ENCODE data around the gene GLRX2. TPM values are rescaled to one million over a fixed set of nuclear protein-coding genes. Genes with fewer than 3 reads are reported as not detected.
"Not testable (repeated sequence)": the region's sequence is repeated elsewhere in the genome, so short reads cannot be mapped to it uniquely, and the experiment has no call there.

GLRX2 gene
- total and polyA plus RNA-seq, 2 experiments from 2014 or later: 7.7 to 24.9 TPM

- peak; percentile 97 to 98 for DNase-seq (ENCODE audit: low read depth in 1 of 2, low spot score in 1 of 2)
- H3K36me3 ChIP-seq: peaks cover 3% of the 10 kb centered on the region
- H3K27me3 ChIP-seq: peaks cover 2% of the 10 kb centered on the region
- H3K9me3 ChIP-seq (ENCODE audit: low read depth): no peaks in the 10 kb centered on the region
- H3K4me1 ChIP-seq (ENCODE audit: low read depth): peaks cover 9% of the 10 kb centered on the region
- H3K27ac ChIP-seq: peak within 1 kb of the TSS; percentile 91
- TF ChIP-seq, protein P1, sequence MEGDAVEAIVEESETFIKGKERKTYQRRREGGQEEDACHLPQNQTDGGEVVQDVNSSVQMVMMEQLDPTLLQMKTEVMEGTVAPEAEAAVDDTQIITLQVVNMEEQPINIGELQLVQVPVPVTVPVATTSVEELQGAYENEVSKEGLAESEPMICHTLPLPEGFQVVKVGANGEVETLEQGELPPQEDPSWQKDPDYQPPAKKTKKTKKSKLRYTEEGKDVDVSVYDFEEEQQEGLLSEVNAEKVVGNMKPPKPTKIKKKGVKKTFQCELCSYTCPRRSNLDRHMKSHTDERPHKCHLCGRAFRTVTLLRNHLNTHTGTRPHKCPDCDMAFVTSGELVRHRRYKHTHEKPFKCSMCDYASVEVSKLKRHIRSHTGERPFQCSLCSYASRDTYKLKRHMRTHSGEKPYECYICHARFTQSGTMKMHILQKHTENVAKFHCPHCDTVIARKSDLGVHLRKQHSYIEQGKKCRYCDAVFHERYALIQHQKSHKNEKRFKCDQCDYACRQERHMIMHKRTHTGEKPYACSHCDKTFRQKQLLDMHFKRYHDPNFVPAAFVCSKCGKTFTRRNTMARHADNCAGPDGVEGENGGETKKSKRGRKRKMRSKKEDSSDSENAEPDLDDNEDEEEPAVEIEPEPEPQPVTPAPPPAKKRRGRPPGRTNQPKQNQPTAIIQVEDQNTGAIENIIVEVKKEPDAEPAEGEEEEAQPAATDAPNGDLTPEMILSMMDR (IDR thresholded peaks at IDR 0.05; ENCODE audit: low read depth, low read length): peak; percentile 87
- H3K4me3 ChIP-seq: peak within 1 kb of the TSS; percentile 63
Measured at GRCh38 chr1:193121616-193122593, 16.7 kb upstream of the GLRX2 start, which contains the start of gene CDC73. TSS of gene CDC73 (plus strand) at chr1:193122031. CDS start at chr1:193122201, 170 bp downstream.

- H3K4me3 ChIP-seq: no peak overlapping the region
- no peaks in the 10 kb centered on the region for H3K36me3 ChIP-seq
- DNase-seq (ENCODE audit: low read depth in 1 of 2, low spot score in 1 of 2): no peak
- TF ChIP-seq, protein P1 (IDR thresholded peaks at IDR 0.05; ENCODE audit: low read depth, low read length): no peak
- H3K9me3 ChIP-seq (ENCODE audit: low read depth): no peaks in the 10 kb centered on the region
- H3K27ac ChIP-seq: no peak overlapping the region
- H3K4me1 ChIP-seq (ENCODE audit: low read depth): peaks cover 16% of the 10 kb centered on the region
- peaks cover 2% of the 10 kb centered on the region for H3K27me3 ChIP-seq
Measured at GRCh38 chr1:193120604-193121166, 15.5 kb upstream of the GLRX2 start.

- Histone ChIP-seq H3K36me3 (no peaks in the 10 kb centered on the region), H3K27ac (no peak overlapping the region), H3K4me1 (ENCODE audit: low read depth) (peaks cover 16% of the 10 kb centered on the region), H3K4me3 (no peak overlapping the region), H3K27me3 (peaks cover 2% of the 10 kb centered on the region), H3K9me3 (ENCODE audit: low read depth) (no peaks in the 10 kb centered on the region)
- no peak for DNase-seq (ENCODE audit: low read depth in 1 of 2, low spot score in 1 of 2)
- TF ChIP-seq, protein P1 (IDR thresholded peaks at IDR 0.05; ENCODE audit: low read depth, low read length): no peak
Measured at GRCh38 chr1:193118803-193119730, 13.9 kb upstream of the GLRX2 start.

DNA sequence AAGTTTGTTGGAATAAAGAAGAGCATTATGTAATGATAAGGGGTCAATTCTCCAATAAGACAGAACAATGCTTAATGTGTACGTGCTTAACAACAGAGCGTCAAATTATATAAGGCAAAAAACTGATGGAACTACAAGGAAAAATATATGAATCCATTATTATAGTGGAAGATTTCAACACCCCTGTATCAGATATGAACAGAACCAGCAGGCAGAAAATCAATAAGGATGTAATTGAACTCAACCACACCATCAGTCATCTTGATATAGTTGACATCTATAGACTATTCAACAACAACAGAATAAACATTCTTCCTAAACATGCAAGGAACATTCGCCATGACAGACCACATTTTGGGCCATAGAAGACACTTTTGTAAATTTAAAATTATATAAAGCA, 13.0 kb upstream of the GLRX2 start:
- Histone ChIP-seq H3K36me3 (no peaks in the 10 kb centered on the region), H3K4me3 (no peak overlapping the region), H3K9me3 (ENCODE audit: low read depth) (no peaks in the 10 kb centered on the region), H3K27me3 (peaks cover 2% of the 10 kb centered on the region), H3K4me1 (ENCODE audit: low read depth) (peaks cover 9% of the 10 kb centered on the region), H3K27ac (no peak overlapping the region)
- no peak for DNase-seq (ENCODE audit: low read depth in 1 of 2, low spot score in 1 of 2)
- TF ChIP-seq, protein P1 (IDR thresholded peaks at IDR 0.05; ENCODE audit: low read depth, low read length): no peak

- H3K27me3 ChIP-seq; H3K9me3 ChIP-seq (ENCODE audit: low read depth); H3K4me3 ChIP-seq; H3K4me1 ChIP-seq (ENCODE audit: low read depth); DNase-seq (ENCODE audit: low read depth in 1 of 2, low spot score in 1 of 2); H3K36me3 ChIP-seq; H3K27ac ChIP-seq: not testable (repeated sequence)
Measured at GRCh38 chr1:193117167-193117566, 12.0 kb upstream of the GLRX2 start.
